Measurements from ENCODE around the gene CCNC.

CCNC gene

GRCh38 chr6:99573980-99574617, 5.6 kb upstream of the CCNC start:
- ChIA-PET POLR2A (no interaction called here), CTCF (no interaction called here)
- TF ChIP-seq BHLHE40 (IDR thresholded peaks at IDR 0.05; ENCODE audit: borderline replicate concordance): no peak
- no peak for TF ChIP-seq FOXM1 (IDR thresholded peaks at IDR 0.05; ENCODE audit: borderline replicate concordance)
- TF ChIP-seq FOXA1 (IDR thresholded peaks at IDR 0.05): no peak
- no peak for TF ChIP-seq SUZ12 (IDR thresholded peaks at IDR 0.05)
- no peak for TF ChIP-seq HDGF (IDR thresholded peaks at IDR 0.05; ENCODE audit: borderline replicate concordance)
- TF ChIP-seq TARDBP (IDR thresholded peaks at IDR 0.05): no peak
- TF ChIP-seq ELF4 (IDR thresholded peaks at IDR 0.05): no peak
- TF ChIP-seq L3MBTL2 (conservative IDR thresholded peaks at IDR 0.05): no peak
- no peak for TF ChIP-seq ZNF384 (IDR thresholded peaks at IDR 0.05)
- no peak for TF ChIP-seq LEF1 (IDR thresholded peaks at IDR 0.05; ENCODE audit: borderline replicate concordance)
- no peak for TF ChIP-seq SP1 (IDR thresholded peaks at IDR 0.05)
- no peak for TF ChIP-seq CTBP1 (IDR thresholded peaks at IDR 0.05; ENCODE audit: borderline replicate concordance)
- no peak for TF ChIP-seq ARNT (IDR thresholded peaks at IDR 0.05)
- no peak for TF ChIP-seq FOXK2 (IDR thresholded peaks at IDR 0.05)
- DNase-seq (ENCODE audit: extremely low spot score): no peak

GRCh38 chr6:99563056-99563723, 5.3 kb downstream of the CCNC start:
- ChIA-PET POLR2A (no interaction called here), CTCF (no interaction called here)
- no peak for TF ChIP-seq SUZ12 (IDR thresholded peaks at IDR 0.05)
- TF ChIP-seq ARNT (IDR thresholded peaks at IDR 0.05): no peak
- no peak for TF ChIP-seq FOXA1 (IDR thresholded peaks at IDR 0.05)
- TF ChIP-seq NFRKB (IDR thresholded peaks at IDR 0.05): no peak
- TF ChIP-seq CTBP1 (IDR thresholded peaks at IDR 0.05; ENCODE audit: borderline replicate concordance): no peak
- TF ChIP-seq BHLHE40 (IDR thresholded peaks at IDR 0.05; ENCODE audit: borderline replicate concordance): no peak
- TF ChIP-seq ZNF384 (IDR thresholded peaks at IDR 0.05): no peak
- TF ChIP-seq FOXK2 (IDR thresholded peaks at IDR 0.05): no peak
- no peak for DNase-seq (ENCODE audit: extremely low spot score)

- DNase-seq (ENCODE audit: extremely low spot score): no peak
- ChIA-PET CTCF (no interaction called here), POLR2A (interaction anchor here (1.8 kb wide), 1 partner anchor 8 kb away, joined by 6 read pairs; the partner anchor contains the start of gene CCNC)
- no peak for TF ChIP-seq ARNT (IDR thresholded peaks at IDR 0.05)
- no peak for TF ChIP-seq ZNF384 (IDR thresholded peaks at IDR 0.05)
- TF ChIP-seq SP1 (IDR thresholded peaks at IDR 0.05): no peak
- TF ChIP-seq FOXK2 (IDR thresholded peaks at IDR 0.05): no peak
- TF ChIP-seq TARDBP (IDR thresholded peaks at IDR 0.05): no peak
- no peak for TF ChIP-seq L3MBTL2 (conservative IDR thresholded peaks at IDR 0.05)
- no peak for TF ChIP-seq HDGF (IDR thresholded peaks at IDR 0.05; ENCODE audit: borderline replicate concordance)
- no peak for TF ChIP-seq PKNOX1 (IDR thresholded peaks at IDR 0.05)
- TF ChIP-seq ELF4 (IDR thresholded peaks at IDR 0.05): no peak
- no peak for TF ChIP-seq SUZ12 (IDR thresholded peaks at IDR 0.05)
- no peak for TF ChIP-seq FOXA1 (IDR thresholded peaks at IDR 0.05)
Observed at GRCh38 chr6:99560668-99561067, 7.8 kb downstream of the CCNC start.

- ChIA-PET CTCF (no interaction called here), POLR2A (no interaction called here)
- DNase-seq (ENCODE audit: extremely low spot score): no peak
- TF ChIP-seq CTBP1 (IDR thresholded peaks at IDR 0.05; ENCODE audit: borderline replicate concordance) (no peak), LEF1 (IDR thresholded peaks at IDR 0.05; ENCODE audit: borderline replicate concordance) (no peak), ARNT (IDR thresholded peaks at IDR 0.05) (no peak), L3MBTL2 (conservative IDR thresholded peaks at IDR 0.05) (no peak), FOXA1 (IDR thresholded peaks at IDR 0.05) (no peak), TARDBP (IDR thresholded peaks at IDR 0.05) (no peak), NFRKB (IDR thresholded peaks at IDR 0.05) (no peak), SP1 (IDR thresholded peaks at IDR 0.05) (no peak), ZNF384 (IDR thresholded peaks at IDR 0.05) (no peak), PKNOX1 (IDR thresholded peaks at IDR 0.05) (no peak), FOXM1 (IDR thresholded peaks at IDR 0.05; ENCODE audit: borderline replicate concordance) (no peak), HDGF (IDR thresholded peaks at IDR 0.05; ENCODE audit: borderline replicate concordance) (no peak), ELF4 (IDR thresholded peaks at IDR 0.05) (no peak), FOXK2 (IDR thresholded peaks at IDR 0.05) (no peak), BHLHE40 (IDR thresholded peaks at IDR 0.05; ENCODE audit: borderline replicate concordance) (no peak), SUZ12 (IDR thresholded peaks at IDR 0.05) (no peak)
Observed at GRCh38 chr6:99559057-99559456, 9.4 kb downstream of the CCNC start.

- ChIA-PET POLR2A (interaction anchor here (1.2 kb wide), 1 partner anchor 15 kb away, joined by 5 read pairs; the partner anchor contains the start of gene CCNC), CTCF (no interaction called here)
- TF ChIP-seq ELF4 (IDR thresholded peaks at IDR 0.05) (no peak), ARNT (IDR thresholded peaks at IDR 0.05) (no peak), SUZ12 (IDR thresholded peaks at IDR 0.05) (no peak), FOXM1 (IDR thresholded peaks at IDR 0.05; ENCODE audit: borderline replicate concordance) (no peak), HDGF (IDR thresholded peaks at IDR 0.05; ENCODE audit: borderline replicate concordance) (no peak), CTBP1 (IDR thresholded peaks at IDR 0.05; ENCODE audit: borderline replicate concordance) (no peak), TARDBP (IDR thresholded peaks at IDR 0.05) (no peak), FOXA1 (IDR thresholded peaks at IDR 0.05) (no peak), ZNF384 (IDR thresholded peaks at IDR 0.05) (no peak), NFRKB (IDR thresholded peaks at IDR 0.05) (no peak), L3MBTL2 (conservative IDR thresholded peaks at IDR 0.05) (no peak), SP1 (IDR thresholded peaks at IDR 0.05) (no peak), FOXK2 (IDR thresholded peaks at IDR 0.05) (no peak), BHLHE40 (IDR thresholded peaks at IDR 0.05; ENCODE audit: borderline replicate concordance) (no peak), LEF1 (IDR thresholded peaks at IDR 0.05; ENCODE audit: borderline replicate concordance) (no peak)
- DNase-seq (ENCODE audit: extremely low spot score): no peak
Observed at GRCh38 chr6:99553888-99554287, 14.6 kb downstream of the CCNC start.

GRCh38 chr6:99550046-99550748, 18.3 kb downstream of the CCNC start:
- no peak for DNase-seq (ENCODE audit: extremely low spot score)
- no peak for TF ChIP-seq FOXK2 (IDR thresholded peaks at IDR 0.05)
- TF ChIP-seq ARNT (IDR thresholded peaks at IDR 0.05): no peak
- TF ChIP-seq ZNF384 (IDR thresholded peaks at IDR 0.05): no peak
- no peak for TF ChIP-seq PKNOX1 (IDR thresholded peaks at IDR 0.05)
- TF ChIP-seq SUZ12 (IDR thresholded peaks at IDR 0.05): no peak
- no peak for TF ChIP-seq CTBP1 (IDR thresholded peaks at IDR 0.05; ENCODE audit: borderline replicate concordance)
- no peak for TF ChIP-seq SP1 (IDR thresholded peaks at IDR 0.05)
- TF ChIP-seq LEF1 (IDR thresholded peaks at IDR 0.05; ENCODE audit: borderline replicate concordance): no peak
- TF ChIP-seq TARDBP (IDR thresholded peaks at IDR 0.05): no peak
- TF ChIP-seq L3MBTL2 (conservative IDR thresholded peaks at IDR 0.05): no peak
- TF ChIP-seq FOXA1 (IDR thresholded peaks at IDR 0.05): no peak
- no peak for TF ChIP-seq HDGF (IDR thresholded peaks at IDR 0.05; ENCODE audit: borderline replicate concordance)
- TF ChIP-seq NFRKB (IDR thresholded peaks at IDR 0.05): no peak
- no peak for TF ChIP-seq BHLHE40 (IDR thresholded peaks at IDR 0.05; ENCODE audit: borderline replicate concordance)
- no peak for TF ChIP-seq FOXM1 (IDR thresholded peaks at IDR 0.05; ENCODE audit: borderline replicate concordance)
- TF ChIP-seq ELF4 (IDR thresholded peaks at IDR 0.05): no peak
- CTCF ChIA-PET: no interaction called here
- POLR2A ChIA-PET: no interaction called here
